ENCODE results near the gene CALN1. TPM values are rescaled to one million over a fixed set of nuclear protein-coding genes. Genes with fewer than 3 reads are reported as not detected.
"Not testable (repeated sequence)": the region's sequence is repeated elsewhere in the genome, so short reads cannot be mapped to it uniquely, and the experiment has no call there.

The CALN1 gene
- not detected for total RNA-seq

DNA sequence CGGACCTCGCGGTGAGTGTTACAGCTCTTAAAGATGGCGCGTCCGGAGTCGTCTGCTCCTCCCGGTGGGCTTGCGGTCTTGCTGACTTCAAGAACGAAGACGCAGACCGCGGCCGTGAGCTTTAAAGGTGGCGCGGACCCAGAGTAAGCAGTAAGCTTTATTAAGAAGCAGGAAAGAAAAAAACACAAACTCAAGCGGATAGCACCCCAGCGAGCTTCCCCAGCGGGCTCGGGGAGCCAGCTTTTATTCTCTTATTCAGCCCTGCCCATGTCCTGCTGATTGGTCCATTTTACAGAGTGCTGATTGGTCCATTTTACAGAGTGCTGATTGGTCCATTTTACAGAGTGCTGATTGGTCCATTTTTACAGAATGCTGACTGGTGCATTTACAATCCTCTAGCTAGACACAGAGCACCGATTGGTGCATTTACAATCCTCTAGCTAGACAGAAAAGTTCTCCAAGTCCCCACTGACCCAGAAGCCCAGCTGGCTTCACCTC, at the start of gene CALN1:
Gene CALN1, minus strand, starts transcription at position 218 of the 498 bp plus-strand sequence.
- POLR2A ChIA-PET, CTCF ChIA-PET: not testable (repeated sequence)

DNA sequence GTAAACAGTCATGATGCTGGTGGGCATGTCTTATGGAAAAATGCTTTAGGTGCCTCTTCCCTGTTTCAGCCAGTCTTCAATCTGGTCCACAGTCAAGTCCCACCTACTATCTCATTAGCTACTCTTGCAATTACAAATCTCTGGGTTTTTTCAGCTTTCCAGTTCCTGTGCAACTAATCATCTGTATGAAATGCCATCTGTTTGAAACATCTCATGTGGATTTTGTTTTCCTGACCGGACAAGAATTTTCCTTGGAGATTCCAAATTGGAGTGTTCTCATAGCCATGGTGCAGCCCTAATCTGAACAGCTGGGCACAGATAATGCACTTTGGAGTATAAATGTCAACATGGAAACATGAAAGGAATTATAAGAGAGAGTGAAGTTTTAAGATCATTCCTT, 41.3 kb upstream of the CALN1 start:
- POLR2A ChIA-PET: no interaction called here
- CTCF ChIA-PET: no interaction called here

DNA sequence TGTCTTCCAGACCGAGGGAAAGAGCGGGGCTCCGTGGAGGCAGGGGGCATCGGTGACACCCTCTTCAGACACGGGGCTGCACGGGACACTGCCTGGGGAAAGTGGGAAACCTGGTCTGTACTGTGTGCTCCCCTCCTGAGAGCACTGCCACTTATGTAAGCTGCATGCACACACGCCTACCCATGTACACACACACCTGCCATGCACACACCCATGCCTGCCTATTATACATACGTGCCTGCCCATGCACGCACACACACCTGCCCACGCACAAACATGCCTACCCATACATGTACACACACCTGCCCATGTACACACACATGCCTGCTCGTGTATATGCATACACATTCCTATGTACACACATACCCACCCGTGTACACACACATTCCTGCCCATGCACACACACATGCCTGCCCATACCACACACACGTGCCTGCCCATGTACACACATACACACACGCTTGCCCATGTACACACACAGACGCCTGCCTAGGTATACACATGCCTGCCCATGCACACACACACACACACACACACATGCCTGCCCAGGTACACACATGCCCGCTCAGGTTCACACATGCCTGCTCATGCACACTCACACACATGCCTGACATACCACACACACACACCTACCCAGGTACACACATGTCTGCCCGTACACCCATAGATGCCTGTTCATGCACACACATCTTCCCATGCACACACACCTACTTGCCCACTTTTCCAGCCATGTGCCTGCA, 35.5 kb upstream of the CALN1 start:
- ChIA-PET CTCF (no interaction called here), POLR2A (no interaction called here)

DNA sequence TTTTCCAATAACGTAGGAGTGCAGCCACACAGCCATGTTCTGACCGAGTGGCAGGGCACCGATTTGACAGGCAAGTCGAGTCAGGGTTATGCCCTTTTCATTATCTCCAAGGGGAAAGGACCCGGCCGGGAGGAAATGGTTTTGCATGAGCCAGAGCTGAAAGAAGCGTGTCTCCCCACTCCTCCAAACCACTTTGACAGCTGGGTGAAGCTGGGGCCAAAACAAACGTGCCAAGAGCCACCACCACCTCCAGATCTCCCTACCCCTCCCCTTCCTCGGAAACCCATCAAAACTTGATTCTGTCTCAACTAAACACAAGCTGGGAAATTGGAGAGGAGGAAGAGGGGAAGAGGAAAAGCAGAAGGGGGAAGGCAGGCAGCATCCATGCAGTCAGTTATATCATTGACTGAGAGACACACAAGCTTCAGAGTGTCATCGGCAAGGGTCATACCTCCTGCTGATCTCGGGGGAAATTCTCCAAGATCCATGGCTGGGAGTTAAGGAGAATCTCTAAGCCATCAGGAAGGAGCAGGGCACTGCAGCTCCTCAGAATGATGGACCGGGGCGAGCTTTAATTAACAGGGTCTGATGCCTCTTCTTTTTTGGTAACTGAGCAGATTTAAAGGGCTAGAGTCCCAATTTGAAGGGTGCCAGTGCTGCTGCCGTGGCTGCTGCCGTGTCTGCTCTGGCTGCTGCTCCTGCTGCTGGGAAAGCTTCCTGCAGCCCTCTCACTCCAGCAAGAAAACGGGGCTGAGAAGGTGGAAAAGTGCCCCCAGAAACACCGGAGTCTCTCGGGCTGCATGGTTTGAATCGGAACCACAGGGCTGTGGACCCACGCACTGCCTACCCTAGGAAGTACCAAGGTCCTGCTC, 34.7 kb upstream of the CALN1 start:
- ChIA-PET CTCF (no interaction called here), POLR2A (no interaction called here)

DNA sequence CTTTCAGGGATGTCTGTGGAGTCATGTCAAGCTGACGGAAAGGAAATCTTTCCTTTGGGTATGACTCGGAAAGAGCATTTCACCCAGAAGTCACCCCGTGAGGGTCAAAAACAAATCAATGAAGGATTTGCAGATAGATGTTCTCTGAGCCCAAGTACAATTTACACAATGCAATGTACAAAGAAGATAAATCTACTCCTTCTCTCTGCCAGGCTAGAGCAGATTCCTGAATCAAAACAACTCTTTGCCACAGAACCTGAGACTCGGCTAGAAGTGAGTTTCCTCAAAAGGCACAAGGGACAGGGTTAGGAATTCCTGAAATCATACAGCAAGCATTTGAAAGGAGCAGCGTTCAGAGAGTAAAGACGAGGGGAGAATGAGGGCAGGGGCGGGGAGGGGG, 34.0 kb upstream of the CALN1 start:
- POLR2A ChIA-PET: no interaction called here
- CTCF ChIA-PET: no interaction called here

DNA sequence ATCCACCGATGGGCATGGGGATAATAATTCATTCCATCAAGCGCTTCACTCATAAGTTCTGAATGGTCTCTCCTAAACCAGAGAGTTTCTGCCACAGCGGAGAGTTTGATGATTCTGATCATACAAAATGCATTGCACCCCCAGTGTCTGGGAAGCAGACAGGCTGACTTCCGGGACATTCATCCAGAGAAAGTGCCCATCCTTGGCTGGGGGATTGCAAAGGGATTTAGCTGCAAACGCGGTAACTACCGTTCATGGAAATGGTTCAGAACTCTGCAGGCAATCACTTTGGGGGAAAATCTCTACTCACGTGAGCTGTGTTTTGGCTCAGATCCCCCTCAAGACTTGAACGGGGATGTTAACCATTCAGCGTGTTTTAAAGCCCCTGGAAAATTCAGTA, 33.4 kb upstream of the CALN1 start:
- ChIA-PET CTCF (interaction anchor here (0.7 kb wide), 1 partner anchor 397 kb away, joined by 4 read pairs; no protein-coding TSS in a partner anchor), POLR2A (no interaction called here)

DNA sequence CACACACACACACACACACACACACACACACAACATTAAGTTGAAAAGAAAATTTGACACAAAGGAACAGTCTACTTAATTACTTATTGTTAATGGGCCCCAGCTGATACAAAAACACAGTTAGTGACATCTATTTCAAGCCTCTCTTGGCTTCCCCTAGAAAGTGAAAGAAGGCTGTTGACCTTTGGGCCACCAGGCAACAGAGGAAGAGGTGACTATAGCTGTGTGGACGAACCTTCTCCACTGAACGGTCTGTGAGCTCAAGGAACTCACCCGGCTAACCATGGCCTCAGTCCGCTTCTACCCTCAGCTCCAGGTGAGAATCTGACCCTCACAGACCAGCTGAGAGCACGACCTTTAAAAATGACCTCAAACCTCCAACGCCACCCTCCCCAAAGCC, 32.9 kb upstream of the CALN1 start:
- ChIA-PET POLR2A (no interaction called here), CTCF (interaction anchor here (0.7 kb wide), 2 partner anchors 331 to 396 kb away, joined by 4 read pairs; no protein-coding TSS in a partner anchor)

DNA sequence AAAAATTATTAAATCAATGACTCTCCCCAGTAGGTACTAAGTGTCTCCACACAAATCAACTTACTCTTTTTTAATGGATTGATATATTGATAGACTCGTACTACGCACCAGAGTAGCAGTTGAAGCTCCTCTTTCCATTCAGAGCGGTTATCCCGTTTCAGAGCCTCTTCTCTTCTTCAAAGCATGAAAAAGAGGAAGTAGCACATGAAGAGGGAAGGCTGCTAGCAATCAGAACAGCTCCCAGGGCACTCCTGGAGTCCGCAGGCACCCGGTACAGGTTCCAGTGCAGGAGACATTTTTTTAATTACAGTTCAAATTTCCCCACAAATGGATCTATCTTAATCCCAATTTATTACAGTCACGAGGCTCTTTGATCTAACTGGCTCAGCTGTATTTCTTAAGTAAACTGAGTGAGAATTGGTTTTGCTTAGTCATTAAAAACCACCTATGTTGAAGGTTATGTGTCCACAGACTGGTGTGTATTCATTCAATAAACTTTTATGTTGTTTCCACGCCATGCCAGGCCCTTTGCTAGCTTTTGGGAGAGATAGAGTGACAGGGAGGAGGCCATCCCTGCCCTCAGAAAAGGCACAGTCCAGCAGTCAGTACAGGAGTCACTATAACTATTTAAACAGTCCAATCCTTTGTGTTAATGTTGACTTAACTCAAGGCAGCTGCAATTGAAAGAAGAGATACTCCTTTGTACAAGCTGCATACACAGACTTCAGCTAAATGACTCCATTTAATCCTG, 32.1 kb upstream of the CALN1 start:
- ChIA-PET POLR2A (no interaction called here), CTCF (interaction anchor here (0.7 kb wide), 1 partner anchor 330 kb away, joined by 4 read pairs; no protein-coding TSS in a partner anchor)

DNA sequence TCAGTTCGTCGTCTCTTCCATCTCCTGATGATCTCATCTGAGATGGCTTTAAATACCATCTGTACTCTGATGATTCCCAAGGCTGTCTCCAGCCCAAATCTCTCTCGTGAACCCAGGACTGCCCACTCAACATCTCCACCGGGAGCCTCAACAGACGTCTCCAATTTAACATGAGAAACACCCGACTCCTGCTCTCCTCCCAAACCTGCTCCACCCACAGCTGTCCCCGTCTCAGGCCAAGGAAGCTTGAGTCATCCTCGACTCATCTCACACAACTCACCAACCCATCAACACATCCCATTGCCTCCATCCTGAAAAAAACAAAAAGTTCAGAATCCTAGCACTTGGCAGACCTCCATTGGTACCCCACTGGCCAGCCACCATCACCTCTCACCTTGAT, 29.7 kb upstream of the CALN1 start:
- CTCF ChIA-PET: no interaction called here
- POLR2A ChIA-PET: no interaction called here

DNA sequence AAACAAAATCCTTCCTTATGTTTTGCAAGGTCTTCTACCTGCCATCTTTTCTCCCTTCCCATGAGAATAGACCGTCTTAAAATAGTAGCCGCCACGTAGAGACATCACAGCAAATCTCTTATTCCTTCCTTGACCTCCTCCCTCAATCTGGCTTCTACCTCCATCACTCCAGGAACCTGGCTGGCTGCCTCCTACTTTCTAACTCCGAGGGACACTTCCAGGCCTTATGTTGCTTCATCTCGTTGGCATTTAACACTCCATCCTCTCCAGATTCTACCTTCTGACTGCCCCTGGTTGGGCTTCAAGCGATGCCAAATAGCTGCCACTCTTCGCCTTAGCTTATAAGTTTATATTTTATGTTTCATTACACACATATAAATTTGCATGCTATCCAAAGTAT, 26.4 kb upstream of the CALN1 start:
- ChIA-PET CTCF (no interaction called here), POLR2A (no interaction called here)

DNA sequence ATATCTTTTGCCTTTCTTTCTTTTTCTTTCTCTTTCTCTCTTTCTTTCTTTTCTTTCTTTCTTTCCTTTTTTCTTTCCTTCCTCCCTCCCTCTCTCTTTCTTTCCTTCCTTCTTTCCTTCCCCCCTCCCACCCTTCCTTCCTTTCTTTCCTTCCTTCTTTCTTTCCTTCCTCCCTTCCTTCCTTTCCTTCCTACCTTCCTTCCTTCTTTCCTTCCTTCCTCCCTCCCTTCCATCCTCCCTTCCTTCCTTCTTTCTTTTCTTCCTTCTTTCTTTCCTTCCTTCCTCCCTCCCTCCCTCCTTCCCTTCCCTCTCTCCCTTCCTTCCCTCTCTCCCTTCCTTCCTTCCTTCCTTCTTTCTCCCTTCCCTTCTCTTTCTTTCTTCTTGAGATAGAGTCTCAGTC, 25.5 kb upstream of the CALN1 start:
- ChIA-PET POLR2A (no interaction called here), CTCF (no interaction called here)

DNA sequence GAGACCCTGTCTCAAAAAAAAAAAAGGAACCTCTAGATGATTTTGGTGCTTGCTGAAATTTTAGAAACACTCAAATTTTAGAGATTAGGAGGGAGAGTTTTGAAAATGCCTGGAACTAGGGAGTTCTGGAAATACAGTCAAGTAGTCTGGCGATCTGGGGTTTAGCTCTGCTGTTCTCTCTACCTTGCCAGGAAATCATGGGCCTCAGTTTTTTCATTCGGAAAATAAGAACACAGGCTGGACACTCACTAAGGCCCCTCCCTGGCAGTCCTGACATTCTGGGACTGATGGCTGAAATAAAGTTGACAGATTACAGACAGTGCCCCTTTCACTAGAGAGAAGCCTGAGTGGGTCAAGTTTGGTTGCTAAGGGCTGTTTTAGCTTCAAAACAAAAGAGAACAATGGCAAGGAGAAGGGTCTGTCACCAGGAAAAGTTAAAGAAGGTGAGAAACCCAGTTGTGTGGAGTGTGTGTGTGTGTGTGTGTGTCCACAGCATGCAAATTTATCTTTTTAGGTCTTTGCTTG, 25.0 kb upstream of the CALN1 start:
- ChIA-PET POLR2A (no interaction called here), CTCF (no interaction called here)

DNA sequence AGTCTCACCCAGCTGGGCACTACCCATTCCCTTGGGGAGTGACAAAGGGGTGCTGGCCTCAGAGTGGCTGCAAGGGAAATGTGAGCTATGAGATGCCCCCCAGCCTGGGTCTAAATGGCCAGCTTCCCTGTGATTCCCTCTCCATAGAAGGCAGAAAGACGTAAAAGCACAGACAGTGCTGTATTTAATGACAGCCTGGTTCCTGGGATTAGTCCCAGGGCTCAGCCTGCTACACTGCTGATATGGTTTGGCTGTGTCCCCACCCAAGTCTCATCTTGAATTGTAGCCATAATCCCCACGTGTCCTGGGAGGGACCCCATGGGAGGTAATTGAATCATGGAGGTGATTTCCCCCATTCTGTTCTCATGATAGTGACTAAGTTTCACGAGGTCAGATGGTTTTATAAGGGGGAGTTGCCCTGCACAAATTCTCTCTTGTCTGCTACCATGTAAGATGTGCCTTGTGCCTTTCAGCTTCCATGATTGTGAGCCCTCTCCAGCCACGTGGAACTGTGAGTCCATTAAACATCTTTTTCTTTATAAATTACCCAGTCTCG, 23.9 kb upstream of the CALN1 start:
- POLR2A ChIA-PET: no interaction called here
- CTCF ChIA-PET: no interaction called here

DNA sequence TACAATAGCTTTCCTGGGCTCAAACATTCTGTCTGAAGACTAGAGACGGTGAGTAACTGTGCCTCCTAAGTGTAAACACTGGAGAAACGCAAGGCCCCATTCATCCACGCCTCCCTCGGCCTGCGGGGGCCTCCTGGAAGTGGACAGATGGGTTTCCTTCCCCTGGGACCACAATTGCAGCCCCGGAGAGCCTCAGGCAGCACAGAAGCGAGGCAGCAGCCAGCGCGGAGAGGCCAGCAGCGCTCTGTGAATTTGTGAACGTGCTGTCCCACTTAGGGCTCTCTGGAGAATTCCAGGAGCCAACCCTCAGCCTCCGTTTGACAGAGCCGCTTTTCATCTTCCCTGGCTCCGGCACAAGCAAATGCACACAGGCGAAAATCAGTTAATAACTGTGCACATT, 23.2 kb upstream of the CALN1 start:
- ChIA-PET CTCF (no interaction called here), POLR2A (no interaction called here)

DNA sequence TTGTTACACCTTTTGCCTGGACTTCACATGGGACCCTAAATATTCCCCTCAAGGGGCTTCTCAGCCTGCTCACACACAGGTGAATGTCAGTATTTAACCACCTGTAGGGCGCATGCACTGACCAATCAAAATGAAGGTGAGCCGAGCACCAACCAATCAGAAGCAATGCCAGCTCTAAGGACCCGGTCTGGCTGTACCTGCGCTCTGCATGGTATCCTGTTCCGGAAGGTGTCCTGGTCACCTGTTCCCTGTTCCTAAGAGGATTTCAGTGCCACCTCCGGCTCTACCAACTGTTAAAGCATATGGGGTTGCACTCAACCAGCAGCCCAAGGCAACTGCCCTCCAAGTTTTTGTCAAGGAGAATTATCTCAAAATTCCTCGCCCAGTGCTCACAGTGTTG, 18.4 kb upstream of the CALN1 start:
- CTCF ChIA-PET: no interaction called here
- POLR2A ChIA-PET: no interaction called here

DNA sequence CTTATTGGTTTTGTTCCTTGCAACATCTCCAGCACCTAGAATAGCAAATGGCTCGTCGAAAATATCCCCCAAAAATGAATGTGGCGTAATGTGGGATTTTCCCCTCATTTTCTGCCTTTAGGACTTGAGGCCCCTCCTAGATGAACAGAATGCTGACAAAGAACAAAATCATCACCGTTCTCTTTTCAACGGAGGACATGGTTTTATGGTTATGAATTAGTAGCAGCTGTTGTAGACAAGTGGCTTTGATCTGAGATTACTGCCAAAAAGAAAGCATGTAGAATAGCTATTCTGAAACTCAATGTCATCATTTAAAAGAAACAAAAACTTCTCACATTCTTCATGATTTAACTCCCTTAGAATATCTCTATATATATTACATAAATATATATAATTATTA, 17.2 kb upstream of the CALN1 start:
- CTCF ChIA-PET: no interaction called here
- POLR2A ChIA-PET: no interaction called here

DNA sequence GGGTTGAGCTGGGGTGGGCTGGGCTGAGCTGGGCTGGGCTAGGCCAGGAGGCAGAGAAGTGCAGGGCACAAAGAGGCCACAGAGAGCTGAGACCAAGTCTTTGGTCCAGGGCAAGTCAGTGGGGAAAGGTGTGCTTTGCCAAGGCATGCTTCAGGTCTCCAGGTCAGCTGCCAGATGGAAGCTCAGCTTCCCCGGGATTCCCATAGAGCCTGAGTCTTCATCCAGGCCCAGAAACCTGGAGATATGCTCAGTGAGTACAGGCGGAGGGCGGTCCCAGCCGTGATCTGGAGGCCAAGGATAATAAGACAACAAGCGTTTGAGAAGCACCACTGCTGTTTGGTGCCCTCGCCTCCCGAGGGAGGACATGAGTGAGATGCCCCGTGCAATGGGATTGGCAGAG, 4.7 kb upstream of the CALN1 start:
- CTCF ChIA-PET: no interaction called here

DNA sequence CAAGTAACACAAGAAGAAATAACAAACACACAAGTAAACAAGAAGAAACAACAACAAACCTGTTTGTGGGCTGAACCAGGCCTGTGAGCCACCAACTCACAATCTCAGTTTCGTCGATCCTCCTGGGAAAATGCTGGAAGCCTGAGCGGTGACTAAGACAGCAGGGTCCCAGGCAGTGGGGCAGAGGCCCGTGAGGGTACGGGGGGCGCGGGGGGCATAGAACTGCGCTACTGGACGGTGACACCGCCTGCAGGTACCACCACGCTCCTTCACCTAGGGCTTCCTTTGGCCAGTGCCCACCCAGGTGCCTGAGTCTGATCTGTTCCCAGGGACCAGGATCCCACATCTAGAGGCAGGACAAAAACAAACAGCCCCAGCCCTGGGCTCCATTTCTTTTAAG, 3.4 kb upstream of the CALN1 start:
- POLR2A ChIA-PET: interaction anchor here (0.5 kb wide), 1 partner anchor 12 kb away, joined by 5 read pairs; no protein-coding TSS in a partner anchor
- CTCF ChIA-PET: no interaction called here

More for the DNA sequence above, 4.7 kb upstream of the CALN1 start:
- POLR2A ChIA-PET: no interaction called here

DNA sequence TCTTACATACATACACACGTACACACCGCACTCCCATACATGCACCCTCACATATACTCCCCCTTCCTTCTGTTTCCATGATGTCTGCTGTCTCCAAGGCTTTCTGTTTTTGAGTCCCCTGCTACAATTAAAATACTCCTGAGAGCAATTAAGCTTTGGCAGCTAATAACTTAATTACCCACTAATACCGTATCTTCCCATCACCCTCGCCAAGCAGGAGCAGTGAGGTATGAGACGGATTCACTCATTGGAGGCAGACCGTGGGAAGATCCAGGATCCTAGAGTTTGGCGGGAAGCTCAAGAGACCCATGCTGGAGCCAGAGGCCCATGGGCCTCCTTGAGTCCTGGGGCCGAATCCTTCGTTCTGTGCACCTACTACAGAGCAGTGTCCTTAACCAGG, 1.7 kb upstream of the CALN1 start:
- ChIA-PET POLR2A (no interaction called here), CTCF (interaction anchor here (0.6 kb wide), 1 partner anchor 421 kb away, joined by 3 read pairs; no protein-coding TSS in a partner anchor)

DNA sequence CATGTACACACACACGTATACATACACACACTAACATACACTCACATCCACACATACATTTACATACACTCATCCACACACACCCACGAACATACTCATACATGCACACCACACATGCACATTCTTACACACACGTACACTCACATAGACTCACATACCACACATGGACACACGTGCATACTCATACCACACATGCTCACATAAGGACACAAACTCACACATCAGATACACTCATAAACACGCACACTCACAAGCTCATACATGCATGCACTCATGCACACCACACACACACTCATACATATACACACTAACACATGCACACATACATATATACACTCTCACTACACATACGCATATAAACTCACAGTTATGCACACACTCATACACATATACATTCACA, 1.2 kb upstream of the CALN1 start:
- ChIA-PET POLR2A (no interaction called here), CTCF (interaction anchor here (0.6 kb wide), 1 partner anchor 420 kb away, joined by 3 read pairs; no protein-coding TSS in a partner anchor)

All from activated CD8-positive, alpha-beta memory T cell treated with anti-CD3 and anti-CD28 coated beads for 36 hours (primary cell).